Hepatocyte (in vitro differentiated cells): ENCODE data around the gene SHISAL1. TPM values are rescaled to one million over a fixed set of nuclear protein-coding genes. Genes with fewer than 3 reads are reported as not detected.

Experiments
- DNase-seq: peaks from one replicate; pipeline ENCODE4 v3.0.0-alpha.2; 2016; ENCODE audit warnings: low spot score
- H2AFZ ChIP-seq: fragments of 200-600 bp; sonication (generic); 2 replicates; pipeline ENCODE4 v1.6.0; 2016; ENCODE audit warnings: antibody characterized with exemption, mild to moderate bottlenecking
- H3K27ac ChIP-seq: fragments of 200-600 bp; sonication (generic); 2 replicates; pipeline ENCODE4 v1.5.1; 2016; ENCODE audit warnings: mild to moderate bottlenecking
- H3K27me3 ChIP-seq: fragments of 200-600 bp; sonication (generic); 2 replicates; pipeline ENCODE4 v1.6.1; 2016
- H3K36me3 ChIP-seq: fragments of 200-600 bp; sonication (generic); replicated peaks from 2 replicates; pipeline ENCODE4 v1.5.1; 2016; ENCODE audit warnings: low read depth; ENCODE audit not compliant: insufficient read depth
- H3K4me1 ChIP-seq: fragments of 200-600 bp; sonication (generic); 2 replicates; pipeline ENCODE4 v1.5.1; 2016; ENCODE audit warnings: mild to moderate bottlenecking, moderate library complexity; ENCODE audit not compliant: insufficient read depth
- H3K4me2 ChIP-seq: fragments of 200-600 bp; sonication (generic); 2 replicates; pipeline ENCODE4 v1.6.0; 2016
- H3K4me3 ChIP-seq: fragments of 200-600 bp; sonication (generic); 2 replicates; pipeline ENCODE4 v1.5.1; 2016; ENCODE audit warnings: mild to moderate bottlenecking
- H3K79me2 ChIP-seq: fragments of 200-600 bp; sonication (generic); 2 replicates; pipeline ENCODE4 v1.6.0; 2017; ENCODE audit warnings: mild to moderate bottlenecking
- H3K9me2 ChIP-seq: fragments of 200-600 bp; sonication (generic); replicated peaks from 2 replicates; pipeline ENCODE4 v1.6.0; 2017; ENCODE audit warnings: mild to moderate bottlenecking; ENCODE audit not compliant: insufficient read depth
- H3K9me3 ChIP-seq: fragments of 200-600 bp; sonication (generic); 2 replicates; pipeline ENCODE4 v1.5.1; 2016; ENCODE audit warnings: low read depth, mild to moderate bottlenecking
- H4K20me1 ChIP-seq: fragments of 200-600 bp; sonication (generic); 2 replicates; pipeline ENCODE4 v1.6.0; 2016; ENCODE audit warnings: mild to moderate bottlenecking; ENCODE audit not compliant: insufficient read depth, poor library complexity, severe bottlenecking
- CTCF ChIP-seq: fragments of 200-600 bp; sonication (generic); IDR thresholded peaks from 2 replicates; pipeline ENCODE4 v1.5.1; 2016; ENCODE audit warnings: antibody characterized with exemption, mild to moderate bottlenecking; ENCODE audit not compliant: poor library complexity
- EZH2 ChIP-seq: fragments of 200-600 bp; sonication (generic); IDR thresholded peaks from 2 replicates; pipeline ENCODE4 v1.6.1; 2016; ENCODE audit warnings: antibody characterized with exemption, mild to moderate bottlenecking, borderline replicate concordance
- EZH2phosphoT487 ChIP-seq: fragments of 200-600 bp; sonication (generic); IDR thresholded peaks from one replicate; pipeline ENCODE4 v1.6.1; 2018; ENCODE audit warnings: antibody characterized with exemption, mild to moderate bottlenecking, low read depth, moderate library complexity; ENCODE audit not compliant: unreplicated experiment, severe bottlenecking
- WGBS: methylation state at CpG from one replicate; pipeline ENCODE4 v1.1.6; 2016; ENCODE audit warnings: low lambda C conversion rate; ENCODE audit errors: missing lambda C conversion rate; 5-methylcytosine and 5-hydroxymethylcytosine counted together
- polyA plus RNA-seq: library from polyadenylated mRNA; unstranded; fragments of >200 nt; fragmentation: Nextera tagmentation; extraction: Ambion mirVana; gene quantifications from 2 replicates; pipeline ENCODE4 v1.2.1, GENCODE V29; 2016
- total RNA-seq: library from RNA; depleted of rRNA; stranded (reverse); fragments of >200 nt; gene quantifications from 2 replicates; pipeline ENCODE4 v1.2.3, GENCODE V29; 2014

The SHISAL1 gene
- total and polyA plus RNA-seq, 2 experiments from 2014 or later, result 0.66 to 2.4 TPM

- Histone ChIP-seq H3K36me3 (no peaks in the 10 kb centered on the region), H3K79me2 (no peaks in the 10 kb centered on the region), H3K27ac (no peak overlapping the region), H3K27me3 (no peaks in the 10 kb centered on the region), H3K9me3 (no peaks in the 10 kb centered on the region), H2AFZ (no peak overlapping the region), H3K9me2 (no peaks in the 10 kb centered on the region), H3K4me1 (peaks cover 7% of the 10 kb centered on the region), H3K4me3 (no peak overlapping the region), H4K20me1 (no peaks in the 10 kb centered on the region), H3K4me2 (no peak overlapping the region)
- 94% methylated on average over 5 of the region's 5 CpGs for WGBS
- TF ChIP-seq EZH2phosphoT487, result no peak
- no peak for TF ChIP-seq CTCF
- no peak for TF ChIP-seq EZH2
- no peak for DNase-seq
These were observed 44.9 kb downstream of the SHISAL1 start for GRCh38 chr22:44267856-44268255.

GRCh38 chr22:44266796-44267760 lies 45.7 kb downstream of the SHISAL1 start:
- 80% methylated on average over 24 of the region's 26 CpGs for WGBS
- H3K27me3 ChIP-seq, result no peaks in the 10 kb centered on the region
- no peaks in the 10 kb centered on the region for H3K36me3 ChIP-seq
- no peak overlapping the region for H3K4me3 ChIP-seq
- no peak overlapping the region for H3K4me2 ChIP-seq
- H3K9me3 ChIP-seq, result no peaks in the 10 kb centered on the region
- TF ChIP-seq CTCF, result no peak
- no peak for TF ChIP-seq EZH2phosphoT487
- TF ChIP-seq EZH2, result no peak
- no peaks in the 10 kb centered on the region for H4K20me1 ChIP-seq
- peaks cover 7% of the 10 kb centered on the region for H3K4me1 ChIP-seq
- no peak overlapping the region for H2AFZ ChIP-seq
- H3K9me2 ChIP-seq, result no peaks in the 10 kb centered on the region
- no peaks in the 10 kb centered on the region for H3K79me2 ChIP-seq
- H3K27ac ChIP-seq, result peak overlapping the region; percentile 34
- DNase-seq, result peak; percentile 22

- H3K4me3 ChIP-seq, result no peak overlapping the region
- no peak for TF ChIP-seq CTCF
- no peak for TF ChIP-seq EZH2
- TF ChIP-seq EZH2phosphoT487, result no peak
- H3K79me2 ChIP-seq, result no peaks in the 10 kb centered on the region
- H3K9me3 ChIP-seq, result no peaks in the 10 kb centered on the region
- peaks cover 7% of the 10 kb centered on the region for H3K4me1 ChIP-seq
- H3K4me2 ChIP-seq, result no peak overlapping the region
- H3K36me3 ChIP-seq, result no peaks in the 10 kb centered on the region
- no peaks in the 10 kb centered on the region for H3K9me2 ChIP-seq
- H2AFZ ChIP-seq, result no peak overlapping the region
- no peaks in the 10 kb centered on the region for H3K27me3 ChIP-seq
- H3K27ac ChIP-seq, result no peak overlapping the region
- no peak for DNase-seq
- no peaks in the 10 kb centered on the region for H4K20me1 ChIP-seq
- 92% methylated on average over 6 of the region's 6 CpGs for WGBS
These were observed 49.2 kb downstream of the SHISAL1 start for GRCh38 chr22:44263547-44263946.
